Ovary (tissue), 3 donors: ENCODE measurements around the gene GUCY1A2.

ENCODE experiments used
- POLR2A ChIP-seq: fragments of 450-650 bp; IDR thresholded peaks from one replicate; pipeline ENCODE4 v1.6.1; 2017; ENCODE audit warnings: antibody characterized with exemption, mild to moderate bottlenecking, moderate library complexity
- TF ChIP-seq, protein P1 (sequence below), 3 donors: fragments of 450-650 bp in 2 of 3; fragments of 200-600 bp in 1 of 3; IDR thresholded peaks; one replicate each; pipeline versions ENCODE4 v1.5.1 to v1.8.0; 2016 to 2022; ENCODE audit warnings: antibody characterized with exemption in 3 of 3, mild to moderate bottlenecking in 1 of 3
- donor health status: DM: no; HTN: no; CAD: no.

DNA sequence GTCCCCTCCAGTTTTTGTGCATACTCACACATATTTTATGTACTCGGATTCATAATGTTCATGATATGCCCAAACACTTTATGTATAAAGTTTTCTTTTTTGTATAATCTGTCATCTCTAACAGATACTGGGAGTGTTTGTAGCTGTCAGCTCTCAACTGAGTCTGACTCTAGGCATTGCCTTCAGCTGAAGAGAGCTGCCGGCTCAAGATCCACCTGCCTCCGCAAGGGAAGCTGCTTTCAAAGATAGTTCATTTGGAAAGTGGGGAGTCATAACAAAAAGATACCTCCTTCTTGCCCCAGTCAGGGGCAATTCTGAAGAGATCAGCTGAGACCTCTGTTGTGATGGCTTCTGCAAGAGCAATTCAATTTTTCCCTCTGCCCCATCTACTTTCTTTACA, 58.9 kb downstream of the GUCY1A2 start:
- TF ChIP-seq, protein P1, sequence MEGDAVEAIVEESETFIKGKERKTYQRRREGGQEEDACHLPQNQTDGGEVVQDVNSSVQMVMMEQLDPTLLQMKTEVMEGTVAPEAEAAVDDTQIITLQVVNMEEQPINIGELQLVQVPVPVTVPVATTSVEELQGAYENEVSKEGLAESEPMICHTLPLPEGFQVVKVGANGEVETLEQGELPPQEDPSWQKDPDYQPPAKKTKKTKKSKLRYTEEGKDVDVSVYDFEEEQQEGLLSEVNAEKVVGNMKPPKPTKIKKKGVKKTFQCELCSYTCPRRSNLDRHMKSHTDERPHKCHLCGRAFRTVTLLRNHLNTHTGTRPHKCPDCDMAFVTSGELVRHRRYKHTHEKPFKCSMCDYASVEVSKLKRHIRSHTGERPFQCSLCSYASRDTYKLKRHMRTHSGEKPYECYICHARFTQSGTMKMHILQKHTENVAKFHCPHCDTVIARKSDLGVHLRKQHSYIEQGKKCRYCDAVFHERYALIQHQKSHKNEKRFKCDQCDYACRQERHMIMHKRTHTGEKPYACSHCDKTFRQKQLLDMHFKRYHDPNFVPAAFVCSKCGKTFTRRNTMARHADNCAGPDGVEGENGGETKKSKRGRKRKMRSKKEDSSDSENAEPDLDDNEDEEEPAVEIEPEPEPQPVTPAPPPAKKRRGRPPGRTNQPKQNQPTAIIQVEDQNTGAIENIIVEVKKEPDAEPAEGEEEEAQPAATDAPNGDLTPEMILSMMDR (IDR thresholded peaks at IDR 0.05), result no peak
- no peak for TF ChIP-seq POLR2A
